Chondrocyte (in vitro differentiated cells): ENCODE results near the gene KCTD17. TPM values are rescaled to one million over a fixed set of nuclear protein-coding genes. Genes with fewer than 3 reads are reported as not detected.

ENCODE experiments used
- DNase-seq: peaks from one replicate; pipeline ENCODE4 v3.0.0; 2021; ENCODE audit warnings: mixed read lengths, low spot score
- H3K27ac Mint-ChIP-seq: one replicate; pipeline ENCODE4 v1.8.0; 2021; ENCODE audit warnings: mild to moderate bottlenecking, moderate library complexity, mixed read lengths; ENCODE audit not compliant: unreplicated experiment
- H3K27me3 Mint-ChIP-seq: 2 replicates; pipeline ENCODE4 v1.8.0; 2021; ENCODE audit warnings: low read depth, mixed read lengths
- H3K36me3 Mint-ChIP-seq: 2 replicates; pipeline ENCODE4 v1.8.0; 2021; ENCODE audit warnings: low read depth, mixed read lengths
- H3K4me1 Mint-ChIP-seq: 2 replicates; pipeline ENCODE4 v1.8.0; 2021; ENCODE audit warnings: low read depth, mild to moderate bottlenecking, mixed read lengths
- H3K4me3 Mint-ChIP-seq: one replicate; pipeline ENCODE4 v1.8.0; 2021; ENCODE audit warnings: mild to moderate bottlenecking, moderate library complexity, mixed read lengths; ENCODE audit not compliant: unreplicated experiment
- H3K9me3 Mint-ChIP-seq: 2 replicates; pipeline ENCODE4 v1.8.0; 2021; ENCODE audit warnings: low read depth, mixed read lengths
- CTCF ChIP-seq: fragments of 200-600 bp; sonication (generic); IDR thresholded peaks from 2 replicates; pipeline ENCODE4 v1.5.0; 2021; ENCODE audit warnings: antibody characterized with exemption, mild to moderate bottlenecking, moderate library complexity
- total RNA-seq: library from RNA; stranded (reverse); gene quantifications from 3 replicates; pipeline ENCODE4 v1.2.1, GENCODE V29; 2021

The KCTD17 gene
- total RNA-seq, 1 donor from 2014 or later: 33.0 TPM

GRCh38 chr22:37109242-37109917 is 57.8 kb downstream of the KCTD17 start, which contains the start of gene TMPRSS6:
Gene TMPRSS6, minus strand, starts transcription at chr22:37109713. Its CDS starts 6,296 bp downstream, at chr22:37103417.
- H3K4me1 Mint-ChIP-seq: no peaks in the 10 kb centered on the region
- DNase-seq: no peak
- no peak for TF ChIP-seq CTCF
- H3K27me3 Mint-ChIP-seq: peaks cover 21% of the 10 kb centered on the region
- H3K27ac Mint-ChIP-seq: no peak within 1 kb of the TSS
- H3K36me3 Mint-ChIP-seq: no peaks in the 10 kb centered on the region
- no peaks in the 10 kb centered on the region for H3K9me3 Mint-ChIP-seq
- H3K4me3 Mint-ChIP-seq: no peak within 1 kb of the TSS

GRCh38 chr22:37111156-37111717 is 59.7 kb downstream of the KCTD17 start:
- no peak for DNase-seq
- no peak for TF ChIP-seq CTCF
- peaks cover 31% of the 10 kb centered on the region for H3K27me3 Mint-ChIP-seq
- no peaks in the 10 kb centered on the region for H3K9me3 Mint-ChIP-seq
- no peaks in the 10 kb centered on the region for H3K36me3 Mint-ChIP-seq
- no peaks in the 10 kb centered on the region for H3K4me1 Mint-ChIP-seq
- no peak overlapping the region for H3K4me3 Mint-ChIP-seq
- no peak overlapping the region for H3K27ac Mint-ChIP-seq

- TF ChIP-seq CTCF: no peak
Observed at GRCh38 chr22:37112084-37112728, 60.7 kb downstream of the KCTD17 start.

More at GRCh38 chr22:37112084-37112728, 60.7 kb downstream of the KCTD17 start:
- Mint-ChIP-seq H3K36me3 (no peaks in the 10 kb centered on the region), H3K4me1 (no peaks in the 10 kb centered on the region), H3K9me3 (no peaks in the 10 kb centered on the region), H3K4me3 (no peak overlapping the region), H3K27ac (no peak overlapping the region), H3K27me3 (peaks cover 33% of the 10 kb centered on the region)
- no peak for DNase-seq

Other genes starting within 250 kb of the KCTD17 start
- not detected in 3 replicates for gene PVALB, start 234.7 kb upstream of the KCTD17 start, total RNA-seq
- gene NCF4, start 190.7 kb upstream of the KCTD17 start, total RNA-seq: not detected in 3 replicates
- gene CSF2RB, start 138.1 kb upstream of the KCTD17 start, total RNA-seq: 0.05 to 0.19 TPM (median 0.08 TPM) in 3 replicates
- gene TST, start 32.3 kb upstream of the KCTD17 start, total RNA-seq: 17.8 to 25.3 TPM (median 24.9 TPM) in 3 replicates
- gene MPST, start 32.0 kb upstream of the KCTD17 start, total RNA-seq: 51.0 to 71.4 TPM (median 68.9 TPM) in 3 replicates
- not detected in 3 replicates for gene TMPRSS6, start 58.0 kb downstream of the KCTD17 start, total RNA-seq
- 0.37 TPM in 1 of 3 replicates, not detected in the others for gene IL2RB, start 98.2 kb downstream of the KCTD17 start, total RNA-seq
- 11.3 to 27.7 TPM (median 14.6 TPM) in 3 replicates for gene C1QTNF6, start 136.5 kb downstream of the KCTD17 start, total RNA-seq
- gene SSTR3, start 160.7 kb downstream of the KCTD17 start, total RNA-seq: not detected in 3 replicates
- gene RAC2, start 192.5 kb downstream of the KCTD17 start, total RNA-seq: 0.20 TPM in 1 of 3 replicates, not detected in the others
- gene CYTH4, start 230.8 kb downstream of the KCTD17 start, total RNA-seq: not detected in 3 replicates